ENCODE measurements around the gene SRPX. TPM values are rescaled to one million over a fixed set of nuclear protein-coding genes. Genes with fewer than 3 reads are reported as not detected.

Gene SRPX
- total and polyA plus RNA-seq, 2 donors (not counting 1 experiment from before 2014, with no cell fraction given), result 0.59 TPM; not detected in 1

DNA sequence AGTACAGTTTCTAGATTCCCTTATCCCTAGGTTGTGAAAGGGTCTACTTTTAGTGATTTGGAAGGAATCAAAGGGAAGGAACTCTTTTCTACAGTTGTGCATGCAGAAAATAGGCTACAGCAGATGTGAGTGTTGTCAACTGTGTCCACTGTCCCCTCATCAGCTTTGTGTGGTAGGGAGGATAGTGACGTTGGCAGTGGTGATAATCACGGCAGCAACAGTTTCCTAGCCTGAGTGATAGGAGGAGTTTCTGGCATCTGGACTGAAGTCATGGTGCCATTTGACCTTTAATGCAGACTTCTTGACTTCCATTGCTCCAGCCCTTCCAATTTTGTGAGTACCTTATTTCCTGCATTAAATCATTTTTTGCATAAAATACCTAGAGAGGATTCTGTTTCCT is 39.3 kb downstream of the SRPX start:
- Histone ChIP-seq H2AFZ (ENCODE audit: insufficient read depth, low read depth, low read length, poor library complexity, severe bottlenecking) (no peak overlapping the region), H3K9ac (ENCODE audit: low read length) (no peak overlapping the region), H3K4me3 (ENCODE audit: control extremely low read depth in 1 of 5, extremely low read depth in 1 of 5, insufficient read depth in 1 of 5, low read depth in 2 of 5, low read length in 4 of 5) (no peak overlapping the region), H3K27me3 (replicated peaks in 1 of 4; ENCODE audit: control extremely low read depth in 1 of 4, control insufficient read depth in 3 of 4, insufficient read depth in 4 of 4, low read length in 3 of 4) (no peaks in the 10 kb centered on the region), H3K36me3 (replicated peaks in 1 of 2; ENCODE audit: control extremely low read depth in 1 of 2, control insufficient read depth in 1 of 2, extremely low read depth in 1 of 2, insufficient read depth in 2 of 2, low read length in 1 of 2) (no peaks in the 10 kb centered on the region), H3K27ac (ENCODE audit: low read length in 2 of 2) (no peak overlapping the region), H4K20me1 (ENCODE audit: control insufficient read depth, insufficient read depth, low read length, poor library complexity, severe bottlenecking) (no peaks in the 10 kb centered on the region), H3K79me2 (ENCODE audit: control insufficient read depth, insufficient read depth, low read length) (no peaks in the 10 kb centered on the region), H3K4me1 (ENCODE audit: control insufficient read depth in 2 of 2, insufficient read depth in 2 of 2, low read length in 2 of 2) (no peaks in the 10 kb centered on the region), H3K4me2 (replicated peaks; ENCODE audit: low read depth, low read length, poor library complexity, severe bottlenecking) (no peak overlapping the region), H3K9me3 (ENCODE audit: control extremely low read depth in 1 of 3, control insufficient read depth in 2 of 3, insufficient read depth in 1 of 3, low read length in 2 of 3) (no peaks in the 10 kb centered on the region)
- Mint-ChIP-seq H3K27me3 (peaks cover 8% of the 10 kb centered on the region), H3K4me3 (no peak overlapping the region), H3K4me1 (no peaks in the 10 kb centered on the region), H3K9me3 (ENCODE audit: insufficient read depth) (no peaks in the 10 kb centered on the region), H3K27ac (no peak overlapping the region)
- ChIA-PET POLR2A (no interaction called here), CTCF (no interaction called here)
- WGBS (ENCODE audit: insufficient coverage), result no CpG with 5 or more reads among the region's 2 CpGs
- intact Hi-C loops (cut with micrococcal nuclease), result no loop called here
- ATAC-seq (ENCODE audit: low read depth), result no peak
- no peak for DNase-seq
- no peak for TF ChIP-seq EZH2 (IDR thresholded peaks at IDR 0.05; ENCODE audit: borderline replicate concordance, insufficient read depth, low read depth, low read length, poor library complexity, severe bottlenecking)
- TF ChIP-seq, protein P1, sequence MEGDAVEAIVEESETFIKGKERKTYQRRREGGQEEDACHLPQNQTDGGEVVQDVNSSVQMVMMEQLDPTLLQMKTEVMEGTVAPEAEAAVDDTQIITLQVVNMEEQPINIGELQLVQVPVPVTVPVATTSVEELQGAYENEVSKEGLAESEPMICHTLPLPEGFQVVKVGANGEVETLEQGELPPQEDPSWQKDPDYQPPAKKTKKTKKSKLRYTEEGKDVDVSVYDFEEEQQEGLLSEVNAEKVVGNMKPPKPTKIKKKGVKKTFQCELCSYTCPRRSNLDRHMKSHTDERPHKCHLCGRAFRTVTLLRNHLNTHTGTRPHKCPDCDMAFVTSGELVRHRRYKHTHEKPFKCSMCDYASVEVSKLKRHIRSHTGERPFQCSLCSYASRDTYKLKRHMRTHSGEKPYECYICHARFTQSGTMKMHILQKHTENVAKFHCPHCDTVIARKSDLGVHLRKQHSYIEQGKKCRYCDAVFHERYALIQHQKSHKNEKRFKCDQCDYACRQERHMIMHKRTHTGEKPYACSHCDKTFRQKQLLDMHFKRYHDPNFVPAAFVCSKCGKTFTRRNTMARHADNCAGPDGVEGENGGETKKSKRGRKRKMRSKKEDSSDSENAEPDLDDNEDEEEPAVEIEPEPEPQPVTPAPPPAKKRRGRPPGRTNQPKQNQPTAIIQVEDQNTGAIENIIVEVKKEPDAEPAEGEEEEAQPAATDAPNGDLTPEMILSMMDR (IDR thresholded peaks at IDR 0.05), result no peak

DNA sequence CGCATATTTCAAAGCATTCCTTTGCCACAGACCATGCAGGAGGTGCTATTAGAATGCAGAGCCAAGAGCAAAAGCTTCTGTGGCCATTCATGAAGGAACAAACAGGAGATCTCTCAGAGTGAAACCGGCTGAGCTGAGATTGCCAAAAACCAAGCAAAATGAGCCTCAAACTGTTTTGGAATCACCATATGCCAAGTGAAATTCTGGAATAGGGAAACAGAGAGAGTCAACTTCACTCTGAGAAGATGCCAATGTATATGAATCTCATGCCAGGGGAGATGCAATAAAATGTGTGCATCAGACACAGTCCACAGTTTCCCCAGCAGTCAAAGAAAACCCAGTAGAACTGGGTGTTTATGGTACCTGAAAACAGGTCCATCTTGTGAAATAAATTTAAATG is 42.3 kb downstream of the SRPX start:
- no CpG with 5 or more reads among the region's 2 CpGs for WGBS (ENCODE audit: insufficient coverage)
- Histone ChIP-seq H3K4me1 (ENCODE audit: control insufficient read depth in 2 of 2, insufficient read depth in 2 of 2, low read length in 2 of 2) (no peaks in the 10 kb centered on the region), H4K20me1 (ENCODE audit: control insufficient read depth, insufficient read depth, low read length, poor library complexity, severe bottlenecking) (no peaks in the 10 kb centered on the region), H3K4me2 (replicated peaks; ENCODE audit: low read depth, low read length, poor library complexity, severe bottlenecking) (no peak overlapping the region), H3K27me3 (replicated peaks in 1 of 4; ENCODE audit: control extremely low read depth in 1 of 4, control insufficient read depth in 3 of 4, insufficient read depth in 4 of 4, low read length in 3 of 4) (no peaks in the 10 kb centered on the region), H3K36me3 (replicated peaks in 1 of 2; ENCODE audit: control extremely low read depth in 1 of 2, control insufficient read depth in 1 of 2, extremely low read depth in 1 of 2, insufficient read depth in 2 of 2, low read length in 1 of 2) (no peaks in the 10 kb centered on the region), H3K79me2 (ENCODE audit: control insufficient read depth, insufficient read depth, low read length) (no peaks in the 10 kb centered on the region), H2AFZ (ENCODE audit: insufficient read depth, low read depth, low read length, poor library complexity, severe bottlenecking) (no peak overlapping the region), H3K27ac (ENCODE audit: low read length in 2 of 2) (no peak overlapping the region), H3K4me3 (ENCODE audit: control extremely low read depth in 1 of 5, extremely low read depth in 1 of 5, insufficient read depth in 1 of 5, low read depth in 2 of 5, low read length in 4 of 5) (no peak overlapping the region), H3K9me3 (ENCODE audit: control extremely low read depth in 1 of 3, control insufficient read depth in 2 of 3, insufficient read depth in 1 of 3, low read length in 2 of 3) (no peaks in the 10 kb centered on the region), H3K9ac (ENCODE audit: low read length) (no peak overlapping the region)
- Mint-ChIP-seq H3K9me3 (ENCODE audit: insufficient read depth) (no peaks in the 10 kb centered on the region), H3K27ac (no peak overlapping the region), H3K4me1 (no peaks in the 10 kb centered on the region), H3K27me3 (peaks cover 12% of the 10 kb centered on the region), H3K4me3 (no peak overlapping the region)
- CTCF ChIA-PET, result no interaction called here
- no peak for DNase-seq
- intact Hi-C loops (cut with micrococcal nuclease), result no loop called here
- POLR2A ChIA-PET, result no interaction called here
- ATAC-seq (ENCODE audit: low read depth), result no peak
- TF ChIP-seq, protein P1 (IDR thresholded peaks at IDR 0.05), result no peak
- TF ChIP-seq EZH2 (IDR thresholded peaks at IDR 0.05; ENCODE audit: borderline replicate concordance, insufficient read depth, low read depth, low read length, poor library complexity, severe bottlenecking), result no peak

Measured in B cell (primary cell).